SK-N-SH (cell line): ENCODE results near the gene LCA5L. TPM values are rescaled to one million over a fixed set of nuclear protein-coding genes. Genes with fewer than 3 reads are reported as not detected.

Experiments
- CTCF ChIA-PET: fragments of 300-600, 350-600 bp; formaldehyde crosslinking; extraction: SDS; loops from one replicate; lab custom pipeline; 2021; lab: Yijun Ruan, JAX
- POLR2A ChIA-PET: fragments of 350-600 bp; sonication (Branson Sonifier 250); formaldehyde crosslinking; extraction: SDS; loops from one replicate; lab custom pipeline; 2020; ENCODE audit warnings: antibody characterized with exemption, inconsistent platforms; lab: Yijun Ruan, JAX
- DNase-seq: peaks from one replicate; pipeline ENCODE4 v3.0.0; 2012
- H2AFZ ChIP-seq: fragments of 200-600 bp; sonication (generic); 2 replicates; pipeline ENCODE4 v1.8.1; 2016; ENCODE audit warnings: antibody characterized with exemption, mild to moderate bottlenecking, low read depth
- H3F3A ChIP-seq: fragments of 200-600 bp; sonication (generic); replicated peaks from 2 replicates; pipeline ENCODE3; 2016; ENCODE audit warnings: antibody characterized with exemption, mild to moderate bottlenecking; ENCODE audit not compliant: insufficient read depth
- H3K27ac ChIP-seq, 2 experiments: fragments of 200-500 bp in 1 of 2; fragments of 200-600 bp in 1 of 2; sonication (Bioruptor generic) in 1 of 2; sonication (generic), shearing (Covaris generic) in 1 of 2; 2 replicates each; pipeline versions ENCODE4 v1.5.1 to v1.6.1; 2014 to 2016; ENCODE audit warnings: low read depth in 2 of 2, inconsistent platforms in 1 of 2, low read length in 1 of 2, mild to moderate bottlenecking in 1 of 2, mixed read lengths in 1 of 2
- H3K27me3 ChIP-seq: fragments of 200-600 bp; sonication (generic), shearing (Covaris generic); 2 replicates; pipeline ENCODE4 v1.6.1; 2016; ENCODE audit warnings: mixed run types; ENCODE audit not compliant: insufficient read depth
- H3K36me3 ChIP-seq, 2 experiments: fragments of 200-500 bp in 1 of 2; fragments of 200-600 bp in 1 of 2; sonication (Bioruptor generic) in 1 of 2; sonication (generic) in 1 of 2; replicated peaks in 1 of 2; 2 replicates each; pipeline versions ENCODE3 to v1.5.1; 2014 to 2016; ENCODE audit warnings: low read length in 1 of 2, mild to moderate bottlenecking in 1 of 2; ENCODE audit not compliant: insufficient read depth in 2 of 2, control insufficient read depth in 1 of 2
- H3K4me1 ChIP-seq, 2 experiments: fragments of 200-500 bp in 1 of 2; fragments of 200-600 bp in 1 of 2; sonication (Bioruptor generic) in 1 of 2; sonication (generic), shearing (Covaris generic) in 1 of 2; 2 replicates each; pipeline versions ENCODE4 v1.5.1 to v1.6.1; 2014 to 2016; ENCODE audit warnings: low read depth in 1 of 2, low read length in 1 of 2, mixed run types in 1 of 2; ENCODE audit not compliant: insufficient read depth in 2 of 2, control insufficient read depth in 1 of 2
- H3K4me2 ChIP-seq: fragments of 200-600 bp; sonication (generic), shearing (Covaris generic); 2 replicates; pipeline ENCODE4 v1.6.1; 2017; ENCODE audit warnings: mixed run types
- H3K4me3 ChIP-seq, 2 experiments: fragments of 200-500 bp in 1 of 2; fragments of 200-600 bp in 1 of 2; sonication (Bioruptor generic) in 1 of 2; sonication (generic), shearing (Covaris generic) in 1 of 2; 2 replicates each; pipeline versions ENCODE4 v1.5.1 to v1.8.1; 2014 to 2016; ENCODE audit warnings: low read depth in 2 of 2, inconsistent platforms in 1 of 2, low read length in 1 of 2, mild to moderate bottlenecking in 1 of 2, mixed read lengths in 1 of 2, moderate library complexity in 1 of 2
- H3K79me2 ChIP-seq: fragments of 200-600 bp; sonication (generic); 2 replicates; pipeline ENCODE4 v1.8.1; 2017; ENCODE audit warnings: mild to moderate bottlenecking; ENCODE audit not compliant: insufficient read depth
- H3K9ac ChIP-seq: fragments of 200-600 bp; sonication (generic); 2 replicates; pipeline ENCODE4 v1.6.1; 2017; ENCODE audit warnings: mixed run types
- H3K9me2 ChIP-seq: fragments of 200-600 bp; sonication (generic); 2 replicates; pipeline ENCODE4 v1.6.1; 2017; ENCODE audit warnings: mixed run types
- H3K9me3 ChIP-seq: fragments of 200-600 bp; sonication (generic); 2 replicates; pipeline ENCODE4 v1.6.1; 2017; ENCODE audit warnings: mixed run types, mild to moderate bottlenecking, moderate library complexity
- H4K20me1 ChIP-seq: fragments of 200-600 bp; sonication (generic); 2 replicates; pipeline ENCODE4 v1.6.1; 2017; ENCODE audit warnings: mild to moderate bottlenecking, mixed run types; ENCODE audit not compliant: insufficient read depth
- CTCF ChIP-seq: fragments of 200-600 bp; sonication (generic); IDR thresholded peaks from 2 replicates; pipeline ENCODE4 v1.6.1; 2017; ENCODE audit warnings: antibody characterized with exemption, mild to moderate bottlenecking, moderate library complexity
- ELF1 ChIP-seq: IDR thresholded peaks from 2 replicates; pipeline ENCODE4 v1.4.0; 2012
- EP300 ChIP-seq, 2 experiments: IDR thresholded peaks; 2 replicates each; pipeline versions ENCODE4 v1.4.0 to v1.6.1; 2012; ENCODE audit warnings: borderline replicate concordance in 1 of 2, low read depth in 1 of 2, low read length in 1 of 2
- FOXJ3 ChIP-seq: sonication (generic); formaldehyde crosslinking; IDR thresholded peaks from 2 replicates; pipeline ENCODE4 v1.5.1; 2020; ENCODE audit warnings: mild to moderate bottlenecking, missing genetic modification reagents
- FOXM1 ChIP-seq: IDR thresholded peaks from 2 replicates; pipeline ENCODE4 v1.4.0; 2012; ENCODE audit warnings: low read depth, mild to moderate bottlenecking
- GATA2 ChIP-seq: sonication (generic); formaldehyde crosslinking; IDR thresholded peaks from 2 replicates; pipeline ENCODE4 v1.5.0; 2020; ENCODE audit warnings: mild to moderate bottlenecking, missing genetic modification reagents
- IRF3 ChIP-seq: fragments of 150-350 bp; IDR thresholded peaks from 2 replicates; pipeline ENCODE4 v1.6.1; 2016; ENCODE audit warnings: mild to moderate bottlenecking, low read depth, low read length
- MEF2A ChIP-seq: IDR thresholded peaks from 2 replicates; pipeline ENCODE4 v1.4.0; 2012; ENCODE audit warnings: low read depth, borderline replicate concordance
- MXI1 ChIP-seq: IDR thresholded peaks from 2 replicates; pipeline ENCODE4 v1.6.1; 2012; ENCODE audit warnings: mild to moderate bottlenecking, low read depth, low read length, improper control_type of control experiment
- NRF1 ChIP-seq: IDR thresholded peaks from 2 replicates; pipeline ENCODE4 v1.6.1; 2012; ENCODE audit warnings: low read depth, mild to moderate bottlenecking, low read length
- RAD21 ChIP-seq: IDR thresholded peaks from 2 replicates; pipeline ENCODE4 v1.6.1; 2012; ENCODE audit warnings: mild to moderate bottlenecking, low read length
- REST ChIP-seq: IDR thresholded peaks from 2 replicates; pipeline ENCODE4 v1.6.1; 2012; ENCODE audit warnings: mild to moderate bottlenecking, low read depth, low read length, moderate library complexity
- RFX5 ChIP-seq: IDR thresholded peaks from 2 replicates; pipeline ENCODE4 v1.6.1; 2012; ENCODE audit warnings: mild to moderate bottlenecking, improper control_type of control experiment, low read length
- SIN3A ChIP-seq: IDR thresholded peaks from 2 replicates; pipeline ENCODE4 v1.6.1; 2012; ENCODE audit warnings: low read depth, mild to moderate bottlenecking, low read length, moderate library complexity, borderline replicate concordance
- TAF1 ChIP-seq: IDR thresholded peaks from 2 replicates; pipeline ENCODE4 v1.6.1; 2012; ENCODE audit warnings: low read depth, mild to moderate bottlenecking, low read length, moderate library complexity, borderline replicate concordance
- TEAD4 ChIP-seq: IDR thresholded peaks from 2 replicates; pipeline ENCODE4 v1.4.0; 2012; ENCODE audit warnings: mild to moderate bottlenecking, borderline replicate concordance; ENCODE audit not compliant: insufficient read depth
- USF2 ChIP-seq: fragments of 150-350 bp; IDR thresholded peaks from 2 replicates; pipeline ENCODE4 v1.6.1; 2017; ENCODE audit warnings: antibody characterized with exemption, low read length, low read depth, borderline replicate concordance
- YY1 ChIP-seq: IDR thresholded peaks from 2 replicates; pipeline ENCODE4 v1.4.0; 2012; ENCODE audit warnings: low read depth, mild to moderate bottlenecking
- ZBTB33 ChIP-seq: IDR thresholded peaks from 2 replicates; pipeline ENCODE4 v1.4.0; 2012; ENCODE audit warnings: low read depth, borderline replicate concordance
- WGBS: methylation state at CpG from one replicate; pipeline ENCODE4 v1.1.6; 2017; ENCODE audit warnings: low lambda C conversion rate; 5-methylcytosine and 5-hydroxymethylcytosine counted together
- polyA plus RNA-seq, 3 experiments: library from polyadenylated mRNA; depleted of rRNA; stranded (reverse); fragments of >200 nt; gene quantifications; 2 replicates each; pipeline ENCODE4 v1.2.3, GENCODE V29; 2012

Gene LCA5L
- polyA plus RNA-seq, 1 of the 3 experiments (the other 2 are of a cell fraction): 0.74 TPM

- POLR2A ChIA-PET: no interaction called here
Observed at GRCh38 chr21:39367783-39368182, 77.8 kb downstream of the LCA5L start.

More at GRCh38 chr21:39367783-39368182, 77.8 kb downstream of the LCA5L start:
- 73% methylated on average over 2 of the region's 2 CpGs for WGBS
- H2AFZ ChIP-seq: no peak overlapping the region
- no peaks in the 10 kb centered on the region for H3K4me1 ChIP-seq
- no peak overlapping the region for H3K27ac ChIP-seq
- no peak overlapping the region for H3K9ac ChIP-seq
- H3K27me3 ChIP-seq: no peaks in the 10 kb centered on the region
- no peak overlapping the region for H3K4me2 ChIP-seq
- CTCF ChIA-PET: no interaction called here
- no peak for TF ChIP-seq CTCF
- TF ChIP-seq SIN3A: no peak
- TF ChIP-seq FOXJ3 (CRISPR knock-in tag): no peak
- no peak for TF ChIP-seq USF2
- TF ChIP-seq ELF1: no peak
- TF ChIP-seq RFX5: no peak
- TF ChIP-seq MXI1: no peak
- no peak for TF ChIP-seq ZBTB33
- TF ChIP-seq TAF1: no peak
- TF ChIP-seq TEAD4: no peak
- TF ChIP-seq GATA2: no peak
- TF ChIP-seq NRF1: no peak
- TF ChIP-seq REST: no peak
- TF ChIP-seq RAD21: no peak
- no peak for TF ChIP-seq MEF2A
- TF ChIP-seq YY1: no peak
- TF ChIP-seq FOXM1: no peak
- TF ChIP-seq IRF3: no peak
- TF ChIP-seq EP300 (IDR thresholded peaks at IDR 0.05; ENCODE audit: borderline replicate concordance in 1 of 2, low read depth in 1 of 2, low read length in 1 of 2): no peak
- H3F3A ChIP-seq: no peaks in the 10 kb centered on the region
- no peaks in the 10 kb centered on the region for H3K9me3 ChIP-seq
- H3K79me2 ChIP-seq: no peaks in the 10 kb centered on the region
- no peaks in the 10 kb centered on the region for H3K9me2 ChIP-seq
- no peaks in the 10 kb centered on the region for H3K36me3 ChIP-seq
- H4K20me1 ChIP-seq: no peaks in the 10 kb centered on the region
- H3K4me3 ChIP-seq: no peak overlapping the region
- no peak for DNase-seq
